ENCODE measurements around the gene SP6. TPM values are rescaled to one million over a fixed set of nuclear protein-coding genes. Genes with fewer than 3 reads are reported as not detected.

Gene SP6
- polyA plus RNA-seq, 3 donors = 2.7 to 4.1 (median 3.9) TPM

- no peak for DNase-seq (ENCODE audit: extremely low read depth in 1 of 11, low read depth in 9 of 11, low spot score in 4 of 11)
These were observed 31.5 kb downstream of the SP6 start for GRCh38 chr17:47819475-47819874.

- DNase-seq (ENCODE audit: extremely low read depth in 1 of 11, low read depth in 9 of 11, low spot score in 4 of 11) = no peak
These were observed 32.8 kb downstream of the SP6 start for GRCh38 chr17:47818002-47818695.

GRCh38 chr17:47816947-47817346 lies 34.0 kb downstream of the SP6 start:
- DNase-seq (ENCODE audit: extremely low read depth in 1 of 11, low read depth in 9 of 11, low spot score in 4 of 11) = no peak

- DNase-seq (ENCODE audit: extremely low read depth in 1 of 11, low read depth in 9 of 11, low spot score in 4 of 11) = no peak
These were observed 34.7 kb downstream of the SP6 start for GRCh38 chr17:47816111-47816735.

- DNase-seq (ENCODE audit: extremely low read depth in 1 of 11, low read depth in 9 of 11, low spot score in 4 of 11) = no peak
These were observed 35.7 kb downstream of the SP6 start for GRCh38 chr17:47815106-47815918.

- DNase-seq (ENCODE audit: extremely low read depth in 1 of 11, low read depth in 9 of 11, low spot score in 4 of 11) = no peak
These were observed 37.4 kb downstream of the SP6 start for GRCh38 chr17:47813512-47814031.

GRCh38 chr17:47813077-47813476 lies 37.9 kb downstream of the SP6 start:
- no peak for DNase-seq (ENCODE audit: extremely low read depth in 1 of 11, low read depth in 9 of 11, low spot score in 4 of 11)

GRCh38 chr17:47812146-47812920 lies 38.6 kb downstream of the SP6 start:
- DNase-seq (ENCODE audit: extremely low read depth in 1 of 11, low read depth in 9 of 11, low spot score in 4 of 11) = no peak

- DNase-seq (ENCODE audit: extremely low read depth in 1 of 11, low read depth in 9 of 11, low spot score in 4 of 11) = no peak
These were observed 39.3 kb downstream of the SP6 start for GRCh38 chr17:47811709-47812108.

GRCh38 chr17:47810901-47811635 lies 39.9 kb downstream of the SP6 start:
- DNase-seq (ENCODE audit: extremely low read depth in 1 of 11, low read depth in 9 of 11, low spot score in 4 of 11) = no peak

GRCh38 chr17:47810200-47810821 lies 40.7 kb downstream of the SP6 start:
- DNase-seq (ENCODE audit: extremely low read depth in 1 of 11, low read depth in 9 of 11, low spot score in 4 of 11) = no peak

- DNase-seq (ENCODE audit: extremely low read depth in 1 of 11, low read depth in 9 of 11, low spot score in 4 of 11) = no peak
These were observed 42.0 kb downstream of the SP6 start for GRCh38 chr17:47808830-47809480.

- no peak for DNase-seq (ENCODE audit: extremely low read depth in 1 of 11, low read depth in 9 of 11, low spot score in 4 of 11)
These were observed 42.7 kb downstream of the SP6 start for GRCh38 chr17:47808036-47808829.

- no peak for DNase-seq (ENCODE audit: extremely low read depth in 1 of 11, low read depth in 9 of 11, low spot score in 4 of 11)
These were observed 43.5 kb downstream of the SP6 start for GRCh38 chr17:47807421-47807820.

- no peak for DNase-seq (ENCODE audit: extremely low read depth in 1 of 11, low read depth in 9 of 11, low spot score in 4 of 11)
These were observed 44.1 kb downstream of the SP6 start for GRCh38 chr17:47806913-47807255.

- DNase-seq (ENCODE audit: extremely low read depth in 1 of 11, low read depth in 9 of 11, low spot score in 4 of 11) = no peak
These were observed 44.7 kb downstream of the SP6 start for GRCh38 chr17:47806026-47806912.
